ENCODE results near the gene OR5K2.

GRCh38 chr3:98532709-98533571 is 35.5 kb downstream of the OR5K2 start:
- TF ChIP-seq, protein P1, sequence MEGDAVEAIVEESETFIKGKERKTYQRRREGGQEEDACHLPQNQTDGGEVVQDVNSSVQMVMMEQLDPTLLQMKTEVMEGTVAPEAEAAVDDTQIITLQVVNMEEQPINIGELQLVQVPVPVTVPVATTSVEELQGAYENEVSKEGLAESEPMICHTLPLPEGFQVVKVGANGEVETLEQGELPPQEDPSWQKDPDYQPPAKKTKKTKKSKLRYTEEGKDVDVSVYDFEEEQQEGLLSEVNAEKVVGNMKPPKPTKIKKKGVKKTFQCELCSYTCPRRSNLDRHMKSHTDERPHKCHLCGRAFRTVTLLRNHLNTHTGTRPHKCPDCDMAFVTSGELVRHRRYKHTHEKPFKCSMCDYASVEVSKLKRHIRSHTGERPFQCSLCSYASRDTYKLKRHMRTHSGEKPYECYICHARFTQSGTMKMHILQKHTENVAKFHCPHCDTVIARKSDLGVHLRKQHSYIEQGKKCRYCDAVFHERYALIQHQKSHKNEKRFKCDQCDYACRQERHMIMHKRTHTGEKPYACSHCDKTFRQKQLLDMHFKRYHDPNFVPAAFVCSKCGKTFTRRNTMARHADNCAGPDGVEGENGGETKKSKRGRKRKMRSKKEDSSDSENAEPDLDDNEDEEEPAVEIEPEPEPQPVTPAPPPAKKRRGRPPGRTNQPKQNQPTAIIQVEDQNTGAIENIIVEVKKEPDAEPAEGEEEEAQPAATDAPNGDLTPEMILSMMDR (IDR thresholded peaks at IDR 0.05) = no peak
- no peak for TF ChIP-seq POLR2A (IDR thresholded peaks at IDR 0.05)
